Measurements from ENCODE around the gene RSF1.

RSF1 gene

DNA sequence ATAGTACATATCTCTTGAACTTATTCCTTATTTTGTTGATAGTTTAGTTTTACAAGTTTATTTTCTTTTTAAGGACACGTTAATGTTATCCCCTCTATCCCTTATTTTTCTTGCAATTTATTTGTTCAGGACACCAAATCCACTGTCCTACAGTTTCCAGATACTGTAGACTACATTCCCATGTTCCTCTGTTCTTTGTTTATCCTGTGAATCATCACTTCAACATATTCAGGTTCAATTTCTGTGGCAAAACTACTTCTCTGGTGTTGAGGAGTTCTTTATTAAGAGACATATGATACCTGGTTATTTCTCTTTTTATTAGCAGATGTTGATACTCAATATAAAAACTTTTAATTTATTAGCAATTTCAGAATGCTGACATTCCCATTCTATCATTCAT lies 110.2 kb downstream of the RSF1 start:
- ATAC-seq (replicated peaks) = no peak
- DNase-seq = no peak
- Mint-ChIP-seq H3K4me1 (peaks cover 24 to 57% of the 10 kb centered on the region in 2 donors), H3K27me3 (no peaks in the 10 kb centered on the region), H3K36me3 (peaks cover 35 to 46% of the 10 kb centered on the region in 2 donors), H3K27ac (peak overlapping the region; percentile 53), H3K4me3 (no peak overlapping the region), H3K9me3 (peaks cover 3 to 9% of the 10 kb centered on the region in 2 donors)

DNA sequence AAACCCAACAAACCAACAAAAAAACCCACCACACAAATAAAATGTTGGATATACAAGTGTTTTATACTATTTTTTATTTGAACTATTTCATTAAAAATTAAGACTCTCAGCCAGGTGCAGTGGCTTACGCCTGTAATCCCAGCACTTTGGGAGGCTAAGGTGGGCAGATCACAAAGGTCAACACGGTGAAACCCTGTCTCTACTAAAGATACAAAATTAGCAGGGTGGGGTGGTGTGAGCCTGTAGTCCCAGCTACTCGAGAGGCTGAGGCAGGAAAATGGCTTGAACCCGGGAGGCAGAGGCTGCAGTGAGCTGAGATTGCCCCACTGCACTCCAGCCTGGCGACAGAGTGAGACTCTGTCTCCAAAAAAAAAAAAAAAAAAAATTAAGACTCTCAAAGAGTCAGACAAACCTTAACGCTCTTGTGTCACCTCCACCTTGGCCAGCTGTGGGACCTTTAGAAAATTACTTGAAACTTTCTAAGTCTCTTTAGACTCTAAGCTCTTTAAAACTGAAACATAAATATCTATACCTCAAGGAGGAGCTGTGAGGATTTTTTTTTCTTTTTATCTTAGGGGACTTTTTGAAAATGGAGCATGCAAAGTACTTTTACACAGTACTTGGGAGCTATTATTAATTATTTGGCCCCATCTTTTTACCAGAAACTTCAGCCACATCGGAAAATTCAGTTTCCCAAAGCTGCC lies 114.5 kb downstream of the RSF1 start:
- Mint-ChIP-seq H3K27ac (peak overlapping the region; percentile 56), H3K4me3 (no peak overlapping the region), H3K27me3 (no peaks in the 10 kb centered on the region), H3K36me3 (peaks cover 17 to 31% of the 10 kb centered on the region in 2 donors), H3K4me1 (peaks cover 15 to 28% of the 10 kb centered on the region in 2 donors), H3K9me3 (no peaks in the 10 kb centered on the region)
- DNase-seq (no peak), ATAC-seq (replicated peaks) (no peak)

- DNase-seq (no peak), ATAC-seq (replicated peaks) (peak; percentile 53 to 54)
- Mint-ChIP-seq H3K4me3 (no peak overlapping the region), H3K36me3 (peaks cover 20 to 34% of the 10 kb centered on the region in 2 donors), H3K27ac (no peak overlapping the region), H3K27me3 (no peaks in the 10 kb centered on the region), H3K9me3 (no peaks in the 10 kb centered on the region), H3K4me1 (peaks cover 13 to 26% of the 10 kb centered on the region in 2 donors)
Observed at GRCh38 chr11:77705195-77705875, 115.2 kb downstream of the RSF1 start.

DNA sequence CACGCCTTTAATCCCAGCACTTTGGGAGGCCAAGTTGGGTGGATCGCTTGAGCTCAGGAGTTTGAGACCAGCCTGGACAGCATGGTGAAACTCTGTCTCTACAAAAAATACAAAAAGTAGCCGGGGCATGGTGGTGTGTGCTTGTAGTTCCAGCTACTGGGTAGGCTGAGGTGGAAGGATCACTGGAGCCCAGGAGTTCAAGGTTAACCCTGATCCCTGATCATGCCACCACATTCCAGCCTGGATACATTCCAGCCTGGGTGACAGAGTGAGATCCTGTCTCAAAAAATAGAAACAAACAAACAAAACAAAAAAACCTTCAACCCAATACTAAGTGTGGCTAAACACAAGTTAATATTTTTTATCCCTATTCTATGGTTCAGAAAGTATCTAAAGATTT lies 116.5 kb downstream of the RSF1 start:
- ATAC-seq (replicated peaks) (no peak), DNase-seq (no peak)
- Mint-ChIP-seq H3K4me1 (peaks cover 11 to 21% of the 10 kb centered on the region in 2 donors), H3K27me3 (no peaks in the 10 kb centered on the region), H3K36me3 (peaks cover 19 to 32% of the 10 kb centered on the region in 2 donors), H3K27ac (no peak overlapping the region), H3K4me3 (no peak overlapping the region), H3K9me3 (no peaks in the 10 kb centered on the region)

DNA sequence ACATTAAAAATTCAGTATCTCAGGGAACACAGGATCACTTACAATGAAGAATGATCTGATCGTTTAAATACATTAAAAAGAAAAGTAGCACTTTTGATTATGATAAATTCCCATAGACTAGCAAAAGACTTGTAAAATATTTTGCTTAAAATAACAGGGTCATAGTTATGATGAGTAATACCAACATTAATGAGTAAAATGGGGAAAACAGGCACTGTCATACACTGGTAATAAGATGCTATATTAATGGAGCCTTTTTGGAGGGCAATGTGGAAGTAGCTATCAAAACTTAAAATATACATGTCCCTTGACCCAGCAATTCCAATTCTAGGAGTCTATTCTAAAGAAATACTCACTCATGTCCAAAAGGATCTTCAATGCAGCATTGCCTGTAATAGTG lies 121.1 kb downstream of the RSF1 start:
- peaks cover 19 to 36% of the 10 kb centered on the region in 2 donors for H3K36me3 Mint-ChIP-seq
- no peaks in the 10 kb centered on the region for H3K27me3 Mint-ChIP-seq
- H3K4me3 Mint-ChIP-seq = no peak overlapping the region
- H3K9me3 Mint-ChIP-seq = no peaks in the 10 kb centered on the region
- no peaks in the 10 kb centered on the region for H3K4me1 Mint-ChIP-seq
- no peak overlapping the region for H3K27ac Mint-ChIP-seq
- ATAC-seq (replicated peaks) (no peak), DNase-seq (no peak)

DNA sequence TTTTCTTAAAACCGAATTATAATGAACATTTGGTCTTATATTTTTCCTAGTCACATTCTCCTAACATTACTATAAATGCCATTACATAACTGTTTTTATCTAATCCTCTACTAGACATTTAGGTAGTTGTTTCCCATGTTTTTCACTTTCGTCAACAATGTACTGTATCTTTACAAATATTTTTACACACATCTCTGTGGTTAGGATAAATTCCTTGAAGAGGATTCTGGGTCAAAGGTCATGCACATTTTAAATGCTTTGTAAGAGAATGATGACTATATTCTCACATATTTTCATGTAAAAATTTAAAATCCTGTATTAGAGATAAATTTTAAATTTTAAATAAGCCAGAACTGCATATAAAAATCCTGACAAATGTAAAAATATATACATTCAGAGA lies 121.6 kb downstream of the RSF1 start:
- DNase-seq (no peak), ATAC-seq (replicated peaks) (no peak)
- Mint-ChIP-seq H3K4me1 (no peaks in the 10 kb centered on the region), H3K27me3 (no peaks in the 10 kb centered on the region), H3K9me3 (no peaks in the 10 kb centered on the region), H3K27ac (no peak overlapping the region), H3K4me3 (no peak overlapping the region), H3K36me3 (peaks cover 19 to 32% of the 10 kb centered on the region in 2 donors)

- H3K4me1 Mint-ChIP-seq = no peaks in the 10 kb centered on the region
- H3K27me3 Mint-ChIP-seq = no peaks in the 10 kb centered on the region
- DNase-seq (no peak), ATAC-seq (replicated peaks) (no peak)
- no peak overlapping the region for H3K4me3 Mint-ChIP-seq
- peaks cover 22 to 38% of the 10 kb centered on the region in 2 donors for H3K36me3 Mint-ChIP-seq
- H3K9me3 Mint-ChIP-seq = no peaks in the 10 kb centered on the region
- no peak overlapping the region for H3K27ac Mint-ChIP-seq
Observed at GRCh38 chr11:77697865-77698264, 122.7 kb downstream of the RSF1 start.

- no peaks in the 10 kb centered on the region for H3K9me3 Mint-ChIP-seq
- no peaks in the 10 kb centered on the region for H3K27me3 Mint-ChIP-seq
- peaks cover 19 to 35% of the 10 kb centered on the region in 2 donors for H3K36me3 Mint-ChIP-seq
- no peaks in the 10 kb centered on the region for H3K4me1 Mint-ChIP-seq
- ATAC-seq (replicated peaks) (no peak), DNase-seq (no peak)
- no peak overlapping the region for H3K27ac Mint-ChIP-seq
- no peak overlapping the region for H3K4me3 Mint-ChIP-seq
Observed at GRCh38 chr11:77695417-77695816, 125.1 kb downstream of the RSF1 start.

DNA sequence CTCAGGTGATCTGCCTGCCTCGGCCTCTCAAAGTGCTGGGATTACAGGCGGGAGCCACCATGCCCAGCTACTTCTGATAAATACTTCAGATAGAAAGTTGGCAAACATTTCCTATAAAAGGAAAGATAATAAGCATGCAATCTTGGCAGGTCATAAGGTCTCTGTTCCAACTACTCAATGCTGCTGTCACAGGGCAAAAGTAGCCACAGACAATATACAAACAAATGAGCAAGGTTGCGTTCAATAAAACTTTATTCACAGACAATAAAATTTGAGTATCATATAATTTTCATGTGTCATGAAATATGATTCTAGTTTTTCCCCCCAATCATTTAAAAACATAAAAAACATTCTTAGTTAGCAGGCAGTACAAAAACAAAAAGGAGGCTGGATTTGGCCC lies 129.9 kb downstream of the RSF1 start:
- Mint-ChIP-seq H3K27me3 (no peaks in the 10 kb centered on the region), H3K27ac (peak overlapping the region; percentile 44), H3K4me1 (no peaks in the 10 kb centered on the region), H3K9me3 (no peaks in the 10 kb centered on the region), H3K4me3 (no peak overlapping the region), H3K36me3 (peaks cover 34 to 42% of the 10 kb centered on the region in 2 donors)
- DNase-seq = no peak
- no peak for ATAC-seq (replicated peaks)

- H3K36me3 Mint-ChIP-seq = peaks cover 34 to 50% of the 10 kb centered on the region in 2 donors
- H3K4me3 Mint-ChIP-seq = no peak overlapping the region
- H3K27ac Mint-ChIP-seq = no peak overlapping the region
- no peaks in the 10 kb centered on the region for H3K9me3 Mint-ChIP-seq
- DNase-seq (no peak), ATAC-seq (replicated peaks) (no peak)
- H3K4me1 Mint-ChIP-seq = no peaks in the 10 kb centered on the region
- H3K27me3 Mint-ChIP-seq = no peaks in the 10 kb centered on the region
Observed at GRCh38 chr11:77687088-77687487, 133.4 kb downstream of the RSF1 start.

- H3K27me3 Mint-ChIP-seq = no peaks in the 10 kb centered on the region
- no peak for DNase-seq
- H3K4me1 Mint-ChIP-seq = no peaks in the 10 kb centered on the region
- peaks cover 50 to 60% of the 10 kb centered on the region in 2 donors for H3K36me3 Mint-ChIP-seq
- peaks cover 0 to 1% of the 10 kb centered on the region in 2 donors for H3K9me3 Mint-ChIP-seq
- H3K4me3 Mint-ChIP-seq = no peak overlapping the region
- H3K27ac Mint-ChIP-seq = no peak overlapping the region
- ATAC-seq (replicated peaks) = no peak
Observed at GRCh38 chr11:77677138-77677537, 143.4 kb downstream of the RSF1 start.

GRCh38 chr11:77672264-77672663 lies 148.3 kb downstream of the RSF1 start:
- no peak overlapping the region for H3K27ac Mint-ChIP-seq
- no peak overlapping the region for H3K4me3 Mint-ChIP-seq
- H3K36me3 Mint-ChIP-seq = peaks cover 65 to 81% of the 10 kb centered on the region in 2 donors
- H3K27me3 Mint-ChIP-seq = no peaks in the 10 kb centered on the region
- peaks cover 0 to 1% of the 10 kb centered on the region in 2 donors for H3K9me3 Mint-ChIP-seq
- DNase-seq (no peak), ATAC-seq (replicated peaks) (no peak)
- no peaks in the 10 kb centered on the region for H3K4me1 Mint-ChIP-seq

DNA sequence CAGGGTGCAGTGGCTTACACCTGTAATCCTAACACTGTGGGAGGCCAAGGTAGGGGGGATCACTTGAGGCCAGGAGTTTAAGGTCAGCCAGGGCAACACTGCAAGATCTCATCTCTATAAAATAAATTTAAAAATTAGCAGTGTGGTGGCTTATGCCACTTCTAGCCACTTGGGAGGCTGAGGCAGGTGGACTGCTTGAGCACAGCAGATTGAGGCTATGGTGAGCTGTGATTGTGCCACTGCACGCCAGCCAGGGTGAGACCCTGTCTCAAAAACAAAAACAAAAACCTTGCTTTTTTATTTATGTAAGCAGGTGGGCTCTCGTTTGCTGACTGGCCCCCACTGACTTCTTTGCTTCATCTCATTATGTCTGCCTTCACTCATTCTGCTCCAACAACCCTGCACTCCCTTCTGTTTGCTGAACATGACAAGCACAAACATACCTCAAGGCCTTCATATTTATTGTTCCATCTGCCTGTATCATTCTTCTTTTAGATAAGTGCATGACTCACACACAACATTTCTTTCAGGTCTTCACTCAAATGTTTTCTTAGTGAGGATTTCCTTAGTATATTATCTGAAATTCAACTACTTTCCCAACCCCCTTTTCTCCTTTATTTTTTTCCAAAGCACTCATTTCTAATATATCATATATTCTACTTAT lies 150.5 kb downstream of the RSF1 start:
- no peak for DNase-seq
- Mint-ChIP-seq H3K27me3 (no peaks in the 10 kb centered on the region), H3K4me3 (no peak overlapping the region), H3K36me3 (peaks cover 52 to 71% of the 10 kb centered on the region in 2 donors), H3K9me3 (no peaks in the 10 kb centered on the region), H3K4me1 (peaks cover 0 to 1% of the 10 kb centered on the region in 2 donors), H3K27ac (peak overlapping the region; percentile 33)
- no peak for ATAC-seq (replicated peaks)

- Mint-ChIP-seq H3K4me3 (no peak overlapping the region), H3K36me3 (peaks cover 47 to 68% of the 10 kb centered on the region in 2 donors), H3K4me1 (peaks cover 0 to 11% of the 10 kb centered on the region in 2 donors), H3K9me3 (no peaks in the 10 kb centered on the region), H3K27me3 (no peaks in the 10 kb centered on the region), H3K27ac (peak overlapping the region; percentile 10)
- ATAC-seq (replicated peaks) = no peak
- DNase-seq = no peak
Observed at GRCh38 chr11:77668760-77669159, 151.8 kb downstream of the RSF1 start.

Measured in stimulated activated naive B cell treated with anti-CD40 and anti-IgM and Interleukin-4, amounts not matched to agents 10 μg/mL and 1 μg/mL and 100 μg/mL, for 72 hours (primary cell).